GM12865 (cell line): ENCODE results near the gene MXI1.

Experiments
- DNase-seq: peaks from one replicate; pipeline ENCODE4 v3.0.0; 2010; ENCODE audit warnings: low read depth
- H3K4me3 ChIP-seq: 2 replicates; pipeline ENCODE4 v1.5.1; 2011; ENCODE audit warnings: mild to moderate bottlenecking, low read depth, low read length, control low read depth
- TF ChIP-seq, protein P1 (sequence below): IDR thresholded peaks from 2 replicates; pipeline ENCODE4 v1.5.1; 2011; ENCODE audit warnings: low read length, control low read depth, low read depth, inconsistent platforms; ENCODE audit not compliant: insufficient read depth; ENCODE audit errors: missing control alignments

The MXI1 gene

GRCh38 chr10:110216240-110216639 lies 8.8 kb downstream of the MXI1 start:
- no peak overlapping the region for H3K4me3 ChIP-seq
- DNase-seq: no peak
- TF ChIP-seq, protein P1, sequence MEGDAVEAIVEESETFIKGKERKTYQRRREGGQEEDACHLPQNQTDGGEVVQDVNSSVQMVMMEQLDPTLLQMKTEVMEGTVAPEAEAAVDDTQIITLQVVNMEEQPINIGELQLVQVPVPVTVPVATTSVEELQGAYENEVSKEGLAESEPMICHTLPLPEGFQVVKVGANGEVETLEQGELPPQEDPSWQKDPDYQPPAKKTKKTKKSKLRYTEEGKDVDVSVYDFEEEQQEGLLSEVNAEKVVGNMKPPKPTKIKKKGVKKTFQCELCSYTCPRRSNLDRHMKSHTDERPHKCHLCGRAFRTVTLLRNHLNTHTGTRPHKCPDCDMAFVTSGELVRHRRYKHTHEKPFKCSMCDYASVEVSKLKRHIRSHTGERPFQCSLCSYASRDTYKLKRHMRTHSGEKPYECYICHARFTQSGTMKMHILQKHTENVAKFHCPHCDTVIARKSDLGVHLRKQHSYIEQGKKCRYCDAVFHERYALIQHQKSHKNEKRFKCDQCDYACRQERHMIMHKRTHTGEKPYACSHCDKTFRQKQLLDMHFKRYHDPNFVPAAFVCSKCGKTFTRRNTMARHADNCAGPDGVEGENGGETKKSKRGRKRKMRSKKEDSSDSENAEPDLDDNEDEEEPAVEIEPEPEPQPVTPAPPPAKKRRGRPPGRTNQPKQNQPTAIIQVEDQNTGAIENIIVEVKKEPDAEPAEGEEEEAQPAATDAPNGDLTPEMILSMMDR: no peak

DNA sequence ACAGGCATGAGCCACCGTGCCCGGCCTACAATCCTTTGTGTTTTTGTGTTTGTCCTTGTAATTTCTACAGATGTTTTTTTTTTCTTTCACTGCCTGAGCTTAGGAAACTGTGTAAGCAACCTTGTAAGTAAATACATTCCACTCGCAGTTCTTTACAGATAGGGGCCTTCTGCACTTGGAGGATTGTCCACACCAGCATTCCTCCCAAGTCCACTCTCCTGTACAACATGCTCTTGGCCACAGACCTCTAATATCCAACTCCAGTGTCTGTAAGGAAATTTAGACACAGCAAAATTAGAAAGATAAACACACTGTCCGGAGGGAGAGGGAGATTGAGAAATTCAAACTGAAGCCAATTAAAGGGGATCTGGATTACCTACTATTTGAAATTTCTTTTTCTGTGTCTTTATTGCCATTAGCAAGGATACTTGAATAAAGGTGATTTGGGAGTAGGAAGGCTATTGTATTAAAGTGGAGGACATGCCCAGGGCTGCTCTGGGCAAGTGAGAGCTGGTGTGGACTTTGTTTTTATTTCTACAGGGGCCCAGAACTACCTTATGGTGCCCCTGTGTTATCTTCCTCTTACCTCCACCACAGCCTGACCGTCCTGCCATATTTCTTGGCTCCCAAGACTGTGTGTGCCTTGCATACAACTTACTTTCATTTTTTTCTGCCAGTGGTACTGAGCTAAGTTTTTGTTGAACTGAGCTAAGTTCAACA lies 9.7 kb downstream of the MXI1 start:
- H3K4me3 ChIP-seq: no peak overlapping the region
- TF ChIP-seq, protein P1: no peak
- DNase-seq: no peak

- no peak for DNase-seq
- TF ChIP-seq, protein P1: no peak
Observed at GRCh38 chr10:110217662-110218008, 10.2 kb downstream of the MXI1 start.

GRCh38 chr10:110218632-110219031 lies 11.2 kb downstream of the MXI1 start:
- TF ChIP-seq, protein P1: no peak
- DNase-seq: no peak
- H3K4me3 ChIP-seq: no peak overlapping the region

More at GRCh38 chr10:110217662-110218008, 10.2 kb downstream of the MXI1 start:
- no peak overlapping the region for H3K4me3 ChIP-seq

DNA sequence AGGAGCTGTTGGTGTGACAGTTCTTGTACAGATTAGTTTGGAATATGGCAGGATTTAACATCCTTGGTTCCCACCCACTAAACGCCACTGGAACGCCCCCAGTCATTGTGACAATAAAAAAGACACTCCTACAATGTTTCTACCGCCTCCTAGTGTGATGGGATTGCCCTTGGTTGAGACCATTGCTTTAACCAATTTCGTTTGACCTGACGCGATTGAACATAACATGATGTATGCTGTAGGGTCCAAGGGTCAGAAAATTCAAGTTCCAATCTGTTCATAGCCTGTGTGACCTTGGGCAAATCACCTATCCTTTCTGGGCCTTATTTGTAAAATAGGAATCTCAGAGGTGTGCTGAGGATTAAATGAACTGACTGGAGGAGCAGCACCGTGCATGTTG lies 12.5 kb downstream of the MXI1 start:
- TF ChIP-seq, protein P1: no peak
- no peak for DNase-seq
- no peak overlapping the region for H3K4me3 ChIP-seq

DNA sequence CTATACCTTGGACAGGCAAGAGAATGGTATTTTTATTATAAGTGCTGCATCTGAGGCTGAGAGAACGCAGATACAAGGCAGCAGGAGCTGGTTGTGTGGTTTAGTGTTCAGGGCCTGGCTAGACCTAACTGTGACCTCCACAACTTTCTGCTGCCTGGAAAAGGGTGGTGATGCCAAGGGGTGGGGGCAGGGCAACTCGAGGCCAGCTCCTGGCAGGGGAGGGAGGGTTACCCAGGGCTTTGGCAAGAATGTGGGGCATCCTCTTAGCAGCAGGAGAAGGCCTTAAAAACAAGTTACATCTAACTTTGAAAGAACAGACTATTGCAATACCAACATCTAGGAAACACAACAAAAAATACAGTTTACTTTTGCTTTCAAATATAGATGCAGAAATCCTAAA lies 13.0 kb downstream of the MXI1 start:
- TF ChIP-seq, protein P1: no peak
- H3K4me3 ChIP-seq: no peak overlapping the region
- no peak for DNase-seq

DNA sequence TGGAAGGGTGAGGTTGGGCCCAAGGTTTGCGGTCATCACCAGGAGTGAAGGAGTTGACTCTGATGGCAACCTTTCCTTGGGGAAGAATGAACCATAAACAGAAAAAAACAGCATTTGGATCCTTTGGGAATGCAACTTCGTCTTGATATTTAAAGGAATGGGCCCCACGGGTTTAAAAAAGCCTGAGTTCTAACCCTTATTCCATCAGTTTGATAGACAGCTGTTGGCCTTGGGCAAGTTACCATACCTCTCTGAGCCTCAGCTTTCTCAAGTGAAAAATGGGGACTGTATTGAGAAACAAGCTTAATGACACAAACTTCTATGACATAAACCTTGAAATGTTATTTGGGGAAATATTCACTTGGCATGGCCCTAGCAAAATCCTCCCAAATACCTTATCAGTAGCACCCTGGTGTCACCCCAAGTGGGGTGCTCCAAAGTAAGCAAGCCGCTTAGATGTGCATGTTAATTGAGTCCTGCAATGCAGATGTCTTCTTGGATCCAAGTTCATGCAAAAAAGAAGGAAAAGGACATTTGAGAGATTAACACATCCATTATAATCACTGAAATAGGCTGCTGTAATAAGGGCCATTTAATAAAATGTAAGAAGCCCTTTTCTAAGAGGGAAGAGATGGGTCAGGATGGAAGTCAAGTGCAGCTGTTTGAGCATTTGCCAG lies 13.8 kb downstream of the MXI1 start:
- TF ChIP-seq, protein P1: no peak
- H3K4me3 ChIP-seq: no peak overlapping the region; the same call in 1 of the 2 replicates
- DNase-seq: no peak
